ENCODE measurements around the gene ARL5A.

ARL5A gene

GRCh38 chr2:151844211-151844896 lies 16.1 kb upstream of the ARL5A start:
- Histone ChIP-seq H3K4me3 (no peak overlapping the region), H3K36me3 (no peaks in the 10 kb centered on the region), H3K4me1 (peaks cover 0 to 20% (median 2%) of the 10 kb centered on the region in 4 donors), H3K27me3 (no peaks in the 10 kb centered on the region), H3K27ac (peak overlapping the region in 1 of 2 donors; percentile 12), H3K9me3 (no peaks in the 10 kb centered on the region)
- TF ChIP-seq CTCF (IDR thresholded peaks at IDR 0.05) = no peak
- intact Hi-C loops (cut with DNase I; ENCODE audit: low total_unique reads) = no loop called here
- DNase-seq = no peak

GRCh38 chr2:151843691-151844061 lies 15.5 kb upstream of the ARL5A start:
- Histone ChIP-seq H3K36me3 (no peaks in the 10 kb centered on the region), H3K27me3 (no peaks in the 10 kb centered on the region), H3K4me3 (no peak overlapping the region), H3K9me3 (no peaks in the 10 kb centered on the region), H3K27ac (peak overlapping the region in 1 of 2 donors; percentile 12), H3K4me1 (peaks cover 0 to 20% (median 2%) of the 10 kb centered on the region in 4 donors)
- DNase-seq = no peak
- intact Hi-C loops (cut with DNase I; ENCODE audit: low total_unique reads) = no loop called here
- no peak for TF ChIP-seq CTCF (IDR thresholded peaks at IDR 0.05)

GRCh38 chr2:151842830-151843690 lies 14.8 kb upstream of the ARL5A start:
- Histone ChIP-seq H3K9me3 (no peaks in the 10 kb centered on the region), H3K27me3 (no peaks in the 10 kb centered on the region), H3K4me3 (no peak overlapping the region), H3K36me3 (no peaks in the 10 kb centered on the region), H3K27ac (peak overlapping the region in 1 of 2 donors; percentile 12), H3K4me1 (peaks cover 0 to 20% (median 2%) of the 10 kb centered on the region in 4 donors)
- intact Hi-C loops (cut with DNase I; ENCODE audit: low total_unique reads) = no loop called here
- no peak for TF ChIP-seq CTCF (IDR thresholded peaks at IDR 0.05)
- DNase-seq = no peak

GRCh38 chr2:151841047-151841424 lies 12.8 kb upstream of the ARL5A start:
- Histone ChIP-seq H3K36me3 (no peaks in the 10 kb centered on the region), H3K27ac (no peak overlapping the region), H3K4me1 (peaks cover 0 to 20% (median 2%) of the 10 kb centered on the region in 4 donors), H3K27me3 (no peaks in the 10 kb centered on the region), H3K4me3 (no peak overlapping the region), H3K9me3 (no peaks in the 10 kb centered on the region)
- no peak for TF ChIP-seq CTCF (IDR thresholded peaks at IDR 0.05)
- DNase-seq = no peak
- intact Hi-C loops (cut with DNase I; ENCODE audit: low total_unique reads) = no loop called here

GRCh38 chr2:151840216-151841046 lies 12.2 kb upstream of the ARL5A start:
- no peaks in the 10 kb centered on the region for H3K27me3 ChIP-seq
- no peak overlapping the region for H3K4me3 ChIP-seq
- no peak overlapping the region for H3K27ac ChIP-seq
- H3K9me3 ChIP-seq = no peaks in the 10 kb centered on the region
- H3K4me1 ChIP-seq = peaks cover 0 to 20% (median 2%) of the 10 kb centered on the region in 4 donors
- intact Hi-C loops (cut with DNase I; ENCODE audit: low total_unique reads) = no loop called here
- no peak for DNase-seq
- TF ChIP-seq CTCF (IDR thresholded peaks at IDR 0.05) = no peak
- H3K36me3 ChIP-seq = no peaks in the 10 kb centered on the region
